ENCODE measurements around the gene MMP23B. TPM values are rescaled to one million over a fixed set of nuclear protein-coding genes. Genes with fewer than 3 reads are reported as not detected.

MMP23B gene
- total RNA-seq, 4 donors from 2014 or later: 0.49 to 7.6 (median 2.7) TPM

DNA sequence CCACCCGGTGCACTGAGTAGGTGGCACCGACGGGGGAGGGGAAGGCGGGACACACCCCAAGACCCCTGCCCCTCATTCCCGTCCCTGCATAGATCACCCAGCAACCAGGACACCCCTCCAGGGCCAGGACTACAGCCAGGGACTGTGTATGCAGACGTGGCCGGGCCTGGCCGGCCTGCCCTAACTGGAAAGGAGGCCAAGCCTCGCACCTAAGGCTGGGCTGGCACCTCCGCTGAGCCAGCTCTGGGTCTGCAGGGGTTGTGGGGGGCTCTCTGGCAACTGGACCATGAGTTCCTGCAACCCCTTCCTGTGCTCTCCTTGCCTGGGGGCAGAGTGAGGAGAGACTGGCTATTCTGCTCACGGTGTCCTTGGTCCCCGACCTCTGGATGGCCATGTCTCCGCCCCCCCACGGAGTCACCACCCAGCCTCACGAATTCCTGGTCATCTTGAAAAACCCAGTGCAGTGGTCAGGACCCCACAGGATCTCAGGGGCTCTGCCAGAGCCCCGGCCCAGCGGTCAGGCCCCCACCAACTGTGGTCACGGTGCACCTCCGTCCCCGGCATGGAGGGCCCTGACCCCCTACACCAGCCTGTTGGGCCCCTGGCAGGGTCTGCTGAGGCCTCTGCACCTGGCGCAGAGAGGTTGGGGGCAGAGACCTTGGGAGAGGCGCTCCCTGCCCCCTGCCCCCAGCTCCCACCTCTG is 31.0 kb upstream of the MMP23B start:
- H3K36me3 ChIP-seq: no peaks in the 10 kb centered on the region
- H3K4me1 ChIP-seq: peaks cover 16 to 38% (median 29%) of the 10 kb centered on the region in 3 donors
- H3K27ac ChIP-seq: no peak overlapping the region
- peaks cover 0 to 81% (median 2%) of the 10 kb centered on the region in 4 donors for H3K27me3 ChIP-seq
- intact Hi-C loops (cut with DNase I): no loop called here
- no peak for DNase-seq
- WGBS, 2 donors: 20 to 80% methylated on average over 1 of the region's 22 CpGs
- peak overlapping the region in 3 of 4 donors; percentile 54 to 60 (median 59) for H3K4me3 ChIP-seq
- TF ChIP-seq POLR2A (IDR thresholded peaks at IDR 0.05): no peak
- TF ChIP-seq, protein P1, sequence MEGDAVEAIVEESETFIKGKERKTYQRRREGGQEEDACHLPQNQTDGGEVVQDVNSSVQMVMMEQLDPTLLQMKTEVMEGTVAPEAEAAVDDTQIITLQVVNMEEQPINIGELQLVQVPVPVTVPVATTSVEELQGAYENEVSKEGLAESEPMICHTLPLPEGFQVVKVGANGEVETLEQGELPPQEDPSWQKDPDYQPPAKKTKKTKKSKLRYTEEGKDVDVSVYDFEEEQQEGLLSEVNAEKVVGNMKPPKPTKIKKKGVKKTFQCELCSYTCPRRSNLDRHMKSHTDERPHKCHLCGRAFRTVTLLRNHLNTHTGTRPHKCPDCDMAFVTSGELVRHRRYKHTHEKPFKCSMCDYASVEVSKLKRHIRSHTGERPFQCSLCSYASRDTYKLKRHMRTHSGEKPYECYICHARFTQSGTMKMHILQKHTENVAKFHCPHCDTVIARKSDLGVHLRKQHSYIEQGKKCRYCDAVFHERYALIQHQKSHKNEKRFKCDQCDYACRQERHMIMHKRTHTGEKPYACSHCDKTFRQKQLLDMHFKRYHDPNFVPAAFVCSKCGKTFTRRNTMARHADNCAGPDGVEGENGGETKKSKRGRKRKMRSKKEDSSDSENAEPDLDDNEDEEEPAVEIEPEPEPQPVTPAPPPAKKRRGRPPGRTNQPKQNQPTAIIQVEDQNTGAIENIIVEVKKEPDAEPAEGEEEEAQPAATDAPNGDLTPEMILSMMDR (IDR thresholded peaks at IDR 0.05): no peak
- H3K9me3 ChIP-seq: no peaks in the 10 kb centered on the region

DNA sequence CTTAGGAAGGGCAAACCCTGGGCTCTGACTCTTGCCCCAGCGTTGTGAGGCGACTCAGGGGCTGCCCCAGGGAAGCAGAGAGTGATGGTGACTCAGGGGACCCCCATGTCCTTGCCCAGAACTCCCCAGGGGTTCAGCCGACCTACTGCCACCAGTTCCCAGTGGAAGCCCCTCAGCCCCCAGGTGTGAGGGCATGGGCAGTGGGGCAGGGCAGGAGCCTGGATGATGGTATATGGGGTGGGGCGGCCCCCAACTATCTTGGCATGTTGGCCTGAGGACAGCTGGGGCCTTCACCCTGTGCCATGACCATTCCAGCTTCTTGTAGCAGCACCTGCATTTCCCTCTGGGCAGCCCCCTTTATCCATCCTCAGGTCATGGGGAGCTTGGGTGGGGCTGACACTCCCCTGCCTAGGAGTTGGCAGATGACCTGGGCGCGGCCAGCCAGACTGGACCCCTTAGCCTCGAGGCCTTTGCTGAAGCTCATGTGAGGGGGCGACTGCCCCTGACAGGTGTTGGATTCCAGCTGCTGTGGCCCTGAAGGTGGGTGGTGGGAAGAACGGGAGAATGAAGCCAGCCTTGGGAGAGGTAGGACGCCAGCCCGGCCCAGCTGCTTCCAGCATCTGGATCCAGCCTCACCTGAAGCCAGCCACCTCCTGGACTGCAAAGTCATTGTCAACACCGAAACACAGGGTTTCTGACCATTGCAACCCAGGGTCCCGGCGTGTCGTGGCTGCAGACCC is 30.2 kb upstream of the MMP23B start:
- Histone ChIP-seq H3K36me3 (no peaks in the 10 kb centered on the region), H3K27me3 (peaks cover 0 to 74% (median 2%) of the 10 kb centered on the region in 4 donors), H3K4me3 (no peak overlapping the region), H3K4me1 (peaks cover 16 to 38% (median 29%) of the 10 kb centered on the region in 3 donors), H3K27ac (no peak overlapping the region), H3K9me3 (no peaks in the 10 kb centered on the region)
- no peak for DNase-seq
- intact Hi-C loops (cut with DNase I): no loop called here
- WGBS, 2 donors: 81% methylated on average over 3 of the region's 15 CpGs; no CpG with 5 or more reads in 1 of the 2 donors
- TF ChIP-seq, protein P1 (IDR thresholded peaks at IDR 0.05): no peak
- no peak for TF ChIP-seq POLR2A (IDR thresholded peaks at IDR 0.05)

DNA sequence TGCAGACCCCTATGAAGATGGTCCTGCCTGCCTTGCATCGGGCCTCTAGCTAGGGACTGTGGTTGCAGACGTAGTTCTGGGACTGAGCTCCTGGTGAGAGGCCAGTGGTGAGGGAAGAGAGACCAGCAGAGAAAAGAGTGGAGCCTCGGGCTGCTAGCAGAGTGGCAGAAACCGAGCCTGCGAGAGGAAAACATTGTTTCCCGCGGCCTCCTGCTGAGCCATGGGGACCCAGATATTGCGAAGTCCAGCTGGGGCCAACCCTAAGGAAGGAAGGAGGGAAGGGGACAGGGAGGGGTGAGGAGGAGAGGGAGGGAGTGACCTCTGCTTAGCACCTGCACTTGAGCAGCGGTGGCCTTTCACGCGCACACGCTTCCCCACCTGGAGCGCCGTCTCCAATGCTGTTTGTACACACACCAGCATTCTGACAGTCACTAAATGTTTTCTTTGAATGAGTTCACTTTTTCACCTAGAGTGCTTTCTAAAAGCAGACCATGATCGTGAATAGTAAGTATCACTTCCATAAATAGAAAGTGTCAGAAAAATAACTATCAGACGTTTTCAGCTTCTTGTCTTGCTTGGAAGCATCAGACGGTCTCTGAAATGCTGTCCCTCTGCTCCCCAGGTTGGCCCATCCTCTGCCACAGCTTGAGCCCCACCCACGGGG is 29.5 kb upstream of the MMP23B start:
- no peak overlapping the region for H3K4me3 ChIP-seq
- H3K27ac ChIP-seq: no peak overlapping the region
- 58 to 62% methylated on average over 11 to 13 of the region's 18 CpGs for WGBS, 2 donors
- TF ChIP-seq POLR2A (IDR thresholded peaks at IDR 0.05): no peak
- TF ChIP-seq, protein P1 (IDR thresholded peaks at IDR 0.05): no peak
- peaks cover 15 to 32% (median 27%) of the 10 kb centered on the region in 3 donors for H3K4me1 ChIP-seq
- intact Hi-C loops (cut with DNase I): no loop called here
- DNase-seq: no peak
- peaks cover 0 to 67% (median 2%) of the 10 kb centered on the region in 4 donors for H3K27me3 ChIP-seq
- no peaks in the 10 kb centered on the region for H3K36me3 ChIP-seq
- no peaks in the 10 kb centered on the region for H3K9me3 ChIP-seq

DNA sequence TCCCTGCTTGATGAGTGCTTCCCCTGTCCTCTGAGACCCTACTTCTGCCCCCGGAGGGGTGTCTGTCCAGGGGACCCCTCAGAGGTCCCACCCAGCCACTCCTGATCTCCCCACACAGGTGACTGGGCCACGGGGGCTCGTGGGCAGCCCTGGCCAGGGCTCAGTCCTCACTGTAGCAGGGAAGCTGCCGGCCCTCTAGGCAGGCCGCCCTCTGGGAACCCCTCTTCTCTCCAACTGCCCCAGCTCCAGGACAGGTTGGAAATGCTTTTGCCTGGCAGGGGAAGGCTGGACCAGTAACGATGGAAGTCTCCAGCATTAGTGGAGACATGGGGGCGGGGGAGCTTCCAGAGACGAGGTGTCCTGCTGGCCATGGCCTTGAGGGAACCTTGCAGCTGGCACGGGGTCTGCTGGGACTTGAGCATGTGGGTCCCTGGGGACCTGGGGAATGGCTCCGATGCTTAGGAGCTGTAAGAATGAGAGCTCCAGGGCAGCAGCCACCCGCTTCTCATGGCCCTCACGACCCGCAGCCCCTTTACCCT is 28.9 kb upstream of the MMP23B start:
- H3K4me1 ChIP-seq: peaks cover 12 to 26% (median 21%) of the 10 kb centered on the region in 3 donors
- no peaks in the 10 kb centered on the region for H3K9me3 ChIP-seq
- peaks cover 0 to 61% (median 2%) of the 10 kb centered on the region in 4 donors for H3K27me3 ChIP-seq
- H3K36me3 ChIP-seq: no peaks in the 10 kb centered on the region
- no peak for DNase-seq
- 58 to 93% methylated on average over 3 of the region's 13 CpGs for WGBS, 2 donors
- H3K4me3 ChIP-seq: no peak overlapping the region
- TF ChIP-seq POLR2A (IDR thresholded peaks at IDR 0.05): no peak
- TF ChIP-seq, protein P1 (IDR thresholded peaks at IDR 0.05): no peak
- intact Hi-C loops (cut with DNase I): no loop called here
- H3K27ac ChIP-seq: no peak overlapping the region

Data from esophagus squamous epithelium (tissue), 5 donors.